Measurements from ENCODE around the gene GRB2.
"Not testable (repeated sequence)": the region's sequence is repeated elsewhere in the genome, so short reads cannot be mapped to it uniquely, and the experiment has no call there.

GRB2 gene

DNA sequence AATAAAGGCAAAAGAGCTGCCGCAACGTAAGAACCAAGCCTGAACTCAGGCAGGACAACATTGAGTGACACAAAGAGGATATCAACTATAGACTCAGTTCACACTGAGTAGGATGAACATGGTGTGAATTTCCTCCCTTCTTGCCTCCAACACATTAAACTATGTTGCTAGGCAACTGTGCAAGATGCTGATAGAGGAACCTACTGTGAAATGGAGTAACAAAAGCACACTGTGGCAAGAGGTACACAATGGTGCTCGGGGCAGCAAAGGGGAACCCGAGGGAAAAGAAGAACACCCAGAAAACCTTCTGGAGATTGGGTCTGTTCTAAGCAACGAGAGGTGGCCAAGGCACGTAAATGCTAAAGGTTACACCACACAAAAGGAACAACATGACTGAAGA lies 34.1 kb downstream of the GRB2 start:
- no peak for DNase-seq (ENCODE audit: low read depth)
- H3K4me3 ChIP-seq (ENCODE audit: low read depth, low read length): no peak overlapping the region
- TF ChIP-seq, protein P1, sequence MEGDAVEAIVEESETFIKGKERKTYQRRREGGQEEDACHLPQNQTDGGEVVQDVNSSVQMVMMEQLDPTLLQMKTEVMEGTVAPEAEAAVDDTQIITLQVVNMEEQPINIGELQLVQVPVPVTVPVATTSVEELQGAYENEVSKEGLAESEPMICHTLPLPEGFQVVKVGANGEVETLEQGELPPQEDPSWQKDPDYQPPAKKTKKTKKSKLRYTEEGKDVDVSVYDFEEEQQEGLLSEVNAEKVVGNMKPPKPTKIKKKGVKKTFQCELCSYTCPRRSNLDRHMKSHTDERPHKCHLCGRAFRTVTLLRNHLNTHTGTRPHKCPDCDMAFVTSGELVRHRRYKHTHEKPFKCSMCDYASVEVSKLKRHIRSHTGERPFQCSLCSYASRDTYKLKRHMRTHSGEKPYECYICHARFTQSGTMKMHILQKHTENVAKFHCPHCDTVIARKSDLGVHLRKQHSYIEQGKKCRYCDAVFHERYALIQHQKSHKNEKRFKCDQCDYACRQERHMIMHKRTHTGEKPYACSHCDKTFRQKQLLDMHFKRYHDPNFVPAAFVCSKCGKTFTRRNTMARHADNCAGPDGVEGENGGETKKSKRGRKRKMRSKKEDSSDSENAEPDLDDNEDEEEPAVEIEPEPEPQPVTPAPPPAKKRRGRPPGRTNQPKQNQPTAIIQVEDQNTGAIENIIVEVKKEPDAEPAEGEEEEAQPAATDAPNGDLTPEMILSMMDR (conservative IDR thresholded peaks at IDR 0.05; ENCODE audit: low read depth, low read length): no peak

DNA sequence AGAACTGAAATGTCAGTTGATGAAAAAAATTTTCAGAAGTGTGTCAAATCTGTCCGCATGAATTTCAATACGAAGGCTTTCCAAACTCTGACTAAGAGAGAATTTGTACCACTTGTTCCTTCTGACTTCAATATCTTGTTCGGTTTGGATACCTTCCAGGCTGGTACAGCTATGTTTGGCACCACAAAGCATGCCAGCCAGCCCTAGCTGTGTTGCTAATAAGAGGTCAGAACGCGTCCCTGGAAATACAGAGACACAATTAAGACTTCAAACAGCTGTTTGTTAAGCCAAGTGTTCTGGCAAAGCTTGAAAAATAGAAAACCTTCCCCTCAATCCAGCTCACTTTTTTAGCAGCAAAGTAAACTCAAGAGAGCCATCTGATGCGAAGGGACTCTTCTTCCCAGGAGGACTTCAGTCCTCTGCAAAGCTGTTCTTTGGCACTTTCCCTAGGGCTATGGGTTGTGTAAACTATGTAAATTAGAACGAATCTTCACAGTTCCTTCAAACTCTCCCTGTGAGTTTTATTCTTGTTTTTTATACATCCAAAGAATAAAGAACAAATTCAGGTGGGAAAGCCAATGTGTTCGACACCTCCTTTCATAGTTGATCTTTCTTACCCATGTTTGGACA lies 35.1 kb downstream of the GRB2 start:
- no peak for DNase-seq (ENCODE audit: low read depth)

DNA sequence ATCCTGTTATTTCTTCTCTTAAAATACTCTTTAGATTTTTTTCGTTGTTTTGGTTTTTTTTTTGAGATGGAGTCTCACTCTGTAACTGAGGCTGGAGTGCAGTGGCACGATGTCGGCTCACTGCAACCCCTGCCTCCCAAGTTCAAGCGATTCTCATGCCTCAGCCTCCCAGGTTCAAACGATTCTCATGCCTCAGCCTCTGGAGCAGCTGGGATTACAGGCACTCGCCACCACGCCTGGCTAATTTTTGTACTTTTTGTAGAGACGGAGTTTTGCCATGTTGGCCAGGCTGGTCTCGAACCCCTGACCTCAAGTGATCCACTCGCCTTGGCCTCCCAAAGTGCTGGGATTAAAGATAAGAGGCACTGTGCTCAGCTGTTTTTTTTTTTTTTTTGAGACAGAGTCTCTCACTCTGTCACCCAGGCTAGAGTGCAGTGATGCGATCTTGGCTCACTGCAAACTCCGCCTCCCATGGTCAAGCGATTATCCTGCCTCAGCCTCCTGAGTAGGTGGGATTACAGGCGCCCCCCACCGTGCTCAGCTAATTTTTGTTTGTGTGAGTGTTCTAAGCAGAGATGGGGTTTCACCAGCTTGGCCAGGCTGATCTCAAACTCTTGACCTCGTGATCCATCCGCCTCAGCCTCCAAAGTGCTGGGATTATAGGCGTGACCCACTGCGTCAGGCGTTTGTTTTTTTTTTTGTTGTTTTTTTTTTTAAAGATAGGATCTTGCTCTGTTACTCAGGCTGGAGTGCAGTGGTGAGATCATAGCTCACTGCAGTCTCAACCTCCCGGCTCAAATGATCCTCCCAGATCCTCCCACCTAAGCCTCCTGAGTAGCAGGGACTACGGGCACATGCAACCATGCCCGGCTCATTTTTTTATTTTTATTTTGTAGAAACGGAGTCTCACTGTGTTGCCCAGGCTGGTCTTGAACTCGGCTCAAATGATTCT lies 37.4 kb downstream of the GRB2 start:
- peak; percentile 34 for DNase-seq (ENCODE audit: low read depth)
- not testable (repeated sequence) for H3K4me3 ChIP-seq (ENCODE audit: low read depth, low read length)

More for the DNA sequence above, 35.1 kb downstream of the GRB2 start:
- H3K4me3 ChIP-seq (ENCODE audit: low read depth, low read length): no peak overlapping the region
- TF ChIP-seq, protein P1 (conservative IDR thresholded peaks at IDR 0.05; ENCODE audit: low read depth, low read length): no peak

- H3K4me3 ChIP-seq (ENCODE audit: low read depth, low read length): no peak overlapping the region
- TF ChIP-seq, protein P1 (conservative IDR thresholded peaks at IDR 0.05; ENCODE audit: low read depth, low read length): no peak
- peak; percentile 65 for DNase-seq (ENCODE audit: low read depth)
Observed at GRCh38 chr17:75367312-75367711, 38.2 kb downstream of the GRB2 start.

GRCh38 chr17:75366432-75366831 lies 39.0 kb downstream of the GRB2 start:
- no peak overlapping the region for H3K4me3 ChIP-seq (ENCODE audit: low read depth, low read length)
- TF ChIP-seq, protein P1 (conservative IDR thresholded peaks at IDR 0.05; ENCODE audit: low read depth, low read length): no peak
- no peak for DNase-seq (ENCODE audit: low read depth)

- no peak overlapping the region for H3K4me3 ChIP-seq (ENCODE audit: low read depth, low read length)
- DNase-seq (ENCODE audit: low read depth): no peak
- TF ChIP-seq, protein P1 (conservative IDR thresholded peaks at IDR 0.05; ENCODE audit: low read depth, low read length): no peak
Observed at GRCh38 chr17:75365931-75366275, 39.6 kb downstream of the GRB2 start.

GRCh38 chr17:75365009-75365930 lies 40.2 kb downstream of the GRB2 start:
- no peak overlapping the region for H3K4me3 ChIP-seq (ENCODE audit: low read depth, low read length)
- TF ChIP-seq, protein P1 (conservative IDR thresholded peaks at IDR 0.05; ENCODE audit: low read depth, low read length): no peak
- DNase-seq (ENCODE audit: low read depth): no peak

Measured in choroid plexus epithelial cell (primary cell).